Parathyroid adenoma (tissue), 2 donors: ENCODE data around the gene PCIF1.

Source experiments
- H2AFZ ChIP-seq: fragments of 300-600 bp; sonication (generic); one replicate; pipeline ENCODE4 v1.7.0; 2017; ENCODE audit warnings: antibody characterized with exemption, mild to moderate bottlenecking
- H3K27ac ChIP-seq: fragments of 300-600 bp; sonication (generic); one replicate; pipeline ENCODE4 v1.7.0; 2017
- H3K27me3 ChIP-seq: fragments of 300-600 bp; sonication (generic); one replicate; pipeline ENCODE4 v1.7.0; 2017; ENCODE audit warnings: low read length; ENCODE audit not compliant: control insufficient read depth, insufficient read depth
- H3K36me3 ChIP-seq: fragments of 300-600 bp; sonication (generic); one replicate; pipeline ENCODE4 v1.7.0; 2017; ENCODE audit warnings: low read length; ENCODE audit not compliant: control insufficient read depth, insufficient read depth
- H3K4me1 ChIP-seq: fragments of 300-600 bp; sonication (generic); one replicate; pipeline ENCODE4 v1.7.0; 2017; ENCODE audit warnings: control low read depth
- H3K4me2 ChIP-seq: fragments of 300-600 bp; sonication (generic); one replicate; pipeline ENCODE4 v1.7.0; 2017; ENCODE audit warnings: low read length
- H3K4me3 ChIP-seq: fragments of 300-600 bp; sonication (generic); one replicate; pipeline ENCODE4 v1.7.0; 2017; ENCODE audit warnings: low read depth, low read length
- H3K79me2 ChIP-seq: fragments of 300-600 bp; sonication (generic); one replicate; pipeline ENCODE4 v1.7.0; 2017; ENCODE audit warnings: control low read depth
- H3K9ac ChIP-seq: fragments of 300-600 bp; sonication (generic); one replicate; pipeline ENCODE4 v1.7.0; 2017; ENCODE audit warnings: mild to moderate bottlenecking
- H3K9me3 ChIP-seq: fragments of 300-600 bp; sonication (generic); one replicate; pipeline ENCODE4 v1.7.0; 2017; ENCODE audit warnings: low read length; ENCODE audit not compliant: control insufficient read depth
- CTCF ChIP-seq: fragments of 300-600 bp; sonication (generic); IDR thresholded peaks from one replicate; pipeline ENCODE4 v1.7.0; 2017; ENCODE audit warnings: antibody characterized with exemption, mild to moderate bottlenecking
- donor health status: primary hyperparathyroidism.

The PCIF1 gene

GRCh38 chr20:45905505-45906079 lies 28.9 kb upstream of the PCIF1 start:
- H3K27me3 ChIP-seq, result no peaks in the 10 kb centered on the region
- no peaks in the 10 kb centered on the region for H3K4me1 ChIP-seq
- no peak overlapping the region for H3K27ac ChIP-seq
- no peaks in the 10 kb centered on the region for H3K79me2 ChIP-seq
- no peak overlapping the region for H3K4me3 ChIP-seq
- H3K9ac ChIP-seq, result no peak overlapping the region
- no peak for TF ChIP-seq CTCF
- no peak overlapping the region for H3K4me2 ChIP-seq
- no peaks in the 10 kb centered on the region for H3K36me3 ChIP-seq
- H3K9me3 ChIP-seq, result no peaks in the 10 kb centered on the region
- H2AFZ ChIP-seq, result no peak overlapping the region

GRCh38 chr20:45907219-45907948 lies 27.1 kb upstream of the PCIF1 start:
- Histone ChIP-seq H3K27me3 (no peaks in the 10 kb centered on the region), H3K79me2 (no peaks in the 10 kb centered on the region), H3K9ac (no peak overlapping the region), H3K4me2 (no peak overlapping the region), H3K9me3 (no peaks in the 10 kb centered on the region), H3K36me3 (no peaks in the 10 kb centered on the region), H3K4me1 (peaks cover 8% of the 10 kb centered on the region), H3K4me3 (no peak overlapping the region), H2AFZ (no peak overlapping the region), H3K27ac (no peak overlapping the region)
- no peak for TF ChIP-seq CTCF

GRCh38 chr20:45908084-45908483 lies 26.4 kb upstream of the PCIF1 start:
- Histone ChIP-seq H2AFZ (no peak overlapping the region), H3K4me1 (peaks cover 8% of the 10 kb centered on the region), H3K9me3 (no peaks in the 10 kb centered on the region), H3K4me3 (no peak overlapping the region), H3K27ac (no peak overlapping the region), H3K79me2 (no peaks in the 10 kb centered on the region), H3K9ac (no peak overlapping the region), H3K4me2 (no peak overlapping the region), H3K27me3 (no peaks in the 10 kb centered on the region), H3K36me3 (no peaks in the 10 kb centered on the region)
- TF ChIP-seq CTCF, result no peak

GRCh38 chr20:45909336-45909808 lies 25.1 kb upstream of the PCIF1 start:
- no peaks in the 10 kb centered on the region for H3K79me2 ChIP-seq
- no peak overlapping the region for H3K27ac ChIP-seq
- no peak overlapping the region for H2AFZ ChIP-seq
- no peaks in the 10 kb centered on the region for H3K27me3 ChIP-seq
- no peak for TF ChIP-seq CTCF
- no peak overlapping the region for H3K9ac ChIP-seq
- no peaks in the 10 kb centered on the region for H3K9me3 ChIP-seq
- peaks cover 8% of the 10 kb centered on the region for H3K4me1 ChIP-seq
- H3K4me2 ChIP-seq, result no peak overlapping the region
- H3K36me3 ChIP-seq, result no peaks in the 10 kb centered on the region
- H3K4me3 ChIP-seq, result no peak overlapping the region
